Uterus (tissue), 2 donors: ENCODE results near the gene SH2D3C.

Experiments
- CTCF ChIP-seq, 4 experiments: fragments of 200-600 bp in 2 of 4; fragments of 450-650 bp in 2 of 4; sonication (generic) in 2 of 4; IDR thresholded peaks; one replicate each; pipeline ENCODE4 v1.5.1; 2016 to 2019; ENCODE audit warnings: antibody characterized with exemption in 4 of 4, mild to moderate bottlenecking in 2 of 4, moderate library complexity in 1 of 4
- POLR2A ChIP-seq, 2 donors: fragments of 450-650 bp; IDR thresholded peaks; one replicate each; pipeline ENCODE4 v1.6.1; 2016; ENCODE audit warnings: antibody characterized with exemption in 2 of 2, mild to moderate bottlenecking in 1 of 2, moderate library complexity in 1 of 2

GRCh38 chr9:127697575-127697974, 80.9 kb downstream of the SH2D3C start:
- TF ChIP-seq CTCF (IDR thresholded peaks at IDR 0.05) = no peak
- no peak for TF ChIP-seq POLR2A (IDR thresholded peaks at IDR 0.05)
